Mesothelial cell of epicardium (in vitro differentiated cells): Measurements from ENCODE around the gene PRR9. TPM values are rescaled to one million over a fixed set of nuclear protein-coding genes. Genes with fewer than 3 reads are reported as not detected.
A peak's percentile ranks its signal among the peaks of the same experiment; 100 is the strongest.

Experiments used
- DNase-seq, 2 experiments: peaks; one replicate each; pipeline ENCODE4 v3.0.0; 2021; ENCODE audit warnings: low spot score in 2 of 2; ENCODE audit not compliant: unreplicated experiment in 2 of 2
- H3K27ac Mint-ChIP-seq: 2 replicates; pipeline ENCODE4 v1.8.0; 2021; ENCODE audit warnings: mixed read lengths
- H3K27me3 Mint-ChIP-seq: 2 replicates; pipeline ENCODE4 v1.8.0; 2021; ENCODE audit warnings: low read depth, mixed read lengths
- H3K36me3 Mint-ChIP-seq: 2 replicates; pipeline ENCODE4 v1.8.0; 2021; ENCODE audit warnings: mixed read lengths
- H3K4me1 Mint-ChIP-seq: 2 replicates; pipeline ENCODE4 v1.8.0; 2021; ENCODE audit warnings: mixed read lengths
- H3K4me3 Mint-ChIP-seq: 2 replicates; pipeline ENCODE4 v1.8.0; 2021; ENCODE audit warnings: mild to moderate bottlenecking, moderate library complexity, mixed read lengths
- H3K9me3 Mint-ChIP-seq: 2 replicates; pipeline ENCODE4 v1.8.0; 2021; ENCODE audit warnings: mixed read lengths
- CTCF ChIP-seq: fragments of 200-600 bp; sonication (generic); IDR thresholded peaks from one replicate; pipeline ENCODE4 v1.5.0; 2021; ENCODE audit warnings: antibody characterized with exemption; ENCODE audit not compliant: unreplicated experiment
- total RNA-seq: library from RNA; stranded (reverse); gene quantifications from 3 replicates; pipeline ENCODE4 v1.2.1, GENCODE V29; 2021

Gene PRR9
- total RNA-seq, 1 donor from 2014 or later: not detected

DNA sequence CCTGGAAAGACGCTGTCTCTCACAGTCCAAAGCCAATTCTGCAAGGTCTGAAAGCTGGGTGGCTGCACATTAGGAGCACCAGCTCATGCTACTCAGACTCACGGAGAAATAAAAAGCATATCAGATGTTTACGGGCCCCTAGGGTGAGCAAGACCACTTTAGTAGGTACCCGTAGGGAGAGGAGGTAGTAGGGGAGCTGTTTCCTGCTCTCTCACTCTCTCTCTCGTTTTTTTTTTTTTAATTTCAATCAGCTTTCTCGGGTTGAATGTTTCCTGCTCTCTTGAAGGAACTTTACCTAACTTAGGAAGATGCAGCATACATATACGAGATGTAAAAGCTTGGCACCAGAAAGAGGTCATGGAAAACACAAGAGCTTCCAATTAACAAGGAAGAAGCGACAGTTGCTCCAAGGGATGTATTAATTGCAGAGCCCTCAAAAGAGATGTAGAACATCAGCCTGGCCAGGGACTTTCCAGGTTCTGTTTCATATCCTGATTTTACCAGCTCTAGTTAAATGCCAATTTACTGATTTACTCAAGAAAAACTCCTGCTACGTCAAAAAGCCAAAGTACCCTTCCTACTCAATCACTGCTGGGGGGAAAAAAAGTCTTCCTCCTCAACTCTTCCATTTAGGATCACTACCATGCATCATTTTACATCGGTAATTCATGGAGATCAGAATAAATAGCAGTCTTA is 45.2 kb downstream of the PRR9 start:
- H3K4me3 Mint-ChIP-seq: peak overlapping the region; percentile 60
- DNase-seq: no peak
- no peak overlapping the region for H3K27ac Mint-ChIP-seq
- TF ChIP-seq CTCF: no peak
- peaks cover 10% of the 10 kb centered on the region for H3K9me3 Mint-ChIP-seq
- H3K36me3 Mint-ChIP-seq: no peaks in the 10 kb centered on the region
- peaks cover 5% of the 10 kb centered on the region for H3K4me1 Mint-ChIP-seq
- peaks cover 88% of the 10 kb centered on the region for H3K27me3 Mint-ChIP-seq

DNA sequence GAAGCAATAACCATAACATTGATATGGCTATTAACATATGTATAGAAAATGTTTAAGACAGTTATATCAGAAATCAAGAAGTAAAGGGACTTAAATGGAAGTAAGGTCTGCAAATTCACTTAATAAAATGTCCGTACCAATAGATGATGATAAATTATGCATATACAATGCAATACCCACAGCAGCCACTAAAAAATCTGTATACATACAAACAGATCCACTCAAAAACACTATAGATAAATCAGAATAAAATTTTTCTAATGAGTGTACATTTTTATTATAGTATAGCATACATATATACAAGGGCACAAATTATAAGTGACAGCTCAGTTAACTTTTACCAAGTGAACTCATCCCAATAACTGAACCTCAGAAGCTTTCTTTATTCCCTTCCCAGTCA is 48.1 kb downstream of the PRR9 start:
- Mint-ChIP-seq H3K27ac (no peak overlapping the region), H3K27me3 (peaks cover 71% of the 10 kb centered on the region), H3K4me3 (no peak overlapping the region), H3K4me1 (peaks cover 5% of the 10 kb centered on the region), H3K9me3 (peaks cover 19% of the 10 kb centered on the region), H3K36me3 (no peaks in the 10 kb centered on the region)
- TF ChIP-seq CTCF: peak; percentile 54
- DNase-seq: no peak

Other genes starting within 250 kb of the PRR9 start
- gene SPRR4, start 246.9 kb upstream of the PRR9 start, total RNA-seq: not detected in 3 replicates
- gene SPRR1A, start 233.5 kb upstream of the PRR9 start, total RNA-seq: not detected in 3 replicates
- gene SPRR3, start 215.8 kb upstream of the PRR9 start, total RNA-seq: not detected in 3 replicates
- not detected in 3 replicates for gene SPRR1B, start 186.4 kb upstream of the PRR9 start, total RNA-seq
- not detected in 3 replicates for gene SPRR2D, start 176.5 kb upstream of the PRR9 start, total RNA-seq
- not detected in 3 replicates for gene SPRR2A, start 160.1 kb upstream of the PRR9 start, total RNA-seq
- gene SPRR2B, start 146.0 kb upstream of the PRR9 start, total RNA-seq: not detected in 3 replicates
- gene SPRR2E, start 123.1 kb upstream of the PRR9 start, total RNA-seq: 1.2 to 1.9 TPM (median 1.9 TPM) in 3 replicates
- 54.4 to 65.0 TPM (median 56.6 TPM) in 3 replicates for gene SPRR2F, start 104.1 kb upstream of the PRR9 start, total RNA-seq
- gene SPRR2G, start 66.7 kb upstream of the PRR9 start, total RNA-seq: not detected in 3 replicates
- not detected in 3 replicates for gene LELP1, start 14.2 kb upstream of the PRR9 start, total RNA-seq
- gene LORICRIN, start 42.1 kb downstream of the PRR9 start, total RNA-seq: not detected in 3 replicates
- not detected in 3 replicates for gene PGLYRP3, start 95.4 kb downstream of the PRR9 start, total RNA-seq
- 0.11 TPM in 1 of 3 replicates, not detected in the others for gene PGLYRP4, start 131.3 kb downstream of the PRR9 start, total RNA-seq
- 2.0 to 4.2 TPM (median 3.5 TPM) in 3 replicates for gene S100A9, start 140.3 kb downstream of the PRR9 start, total RNA-seq
- not detected in 3 replicates for gene S100A12, start 158.0 kb downstream of the PRR9 start, total RNA-seq
- not detected in 3 replicates for gene S100A8, start 173.5 kb downstream of the PRR9 start, total RNA-seq
- not detected in 3 replicates for gene S100A7A, start 198.9 kb downstream of the PRR9 start, total RNA-seq
- gene S100A7, start 243.1 kb downstream of the PRR9 start, total RNA-seq: not detected in 3 replicates